Measurements from ENCODE around the gene RNF208.
"Not testable (repeated sequence)": the region's sequence is repeated elsewhere in the genome, so short reads cannot be mapped to it uniquely, and the experiment has no call there.

The RNF208 gene

GRCh38 chr9:137239541-137240200, 17.6 kb upstream of the RNF208 start:
- H3K27me3 ChIP-seq (ENCODE audit: low read depth); DNase-seq (ENCODE audit: low spot score in 2 of 2); H3K9me3 ChIP-seq: not testable (repeated sequence)
- in situ Hi-C loops (cut with MboI; ENCODE audit: low sequenced_read_pairs): loop anchor here (25.0 kb wide), 1 partner anchor 452 kb away; the partner anchor contains the start of genes CCDC183 and TMEM141
- peaks cover 11% of the 10 kb centered on the region for H3K4me1 ChIP-seq
- H3K4me3 ChIP-seq: peak overlapping the region; percentile 81
- H3K36me3 ChIP-seq (replicated peaks): peaks cover 30% of the 10 kb centered on the region

GRCh38 chr9:137237759-137238726, 16.0 kb upstream of the RNF208 start:
- no peak for DNase-seq (ENCODE audit: low spot score in 2 of 2)
- no peaks in the 10 kb centered on the region for H3K27me3 ChIP-seq (ENCODE audit: low read depth)
- in situ Hi-C loops (cut with MboI; ENCODE audit: low sequenced_read_pairs): loop anchor here (25.0 kb wide), 1 partner anchor 451 kb away; the partner anchor contains the start of genes CCDC183 and TMEM141
- no peaks in the 10 kb centered on the region for H3K9me3 ChIP-seq
- H3K4me3 ChIP-seq: no peak overlapping the region
- H3K4me1 ChIP-seq: peaks cover 11% of the 10 kb centered on the region
- peaks cover 19% of the 10 kb centered on the region for H3K36me3 ChIP-seq (replicated peaks)

- in situ Hi-C loops (cut with MboI; ENCODE audit: low sequenced_read_pairs): loop anchor here (25.0 kb wide), 1 partner anchor 450 kb away; the partner anchor contains the start of genes CCDC183 and TMEM141
- H3K27me3 ChIP-seq (ENCODE audit: low read depth): no peaks in the 10 kb centered on the region
- H3K4me3 ChIP-seq: peak overlapping the region; percentile 8; the same call in 1 of the 2 replicates
- no peaks in the 10 kb centered on the region for H3K9me3 ChIP-seq
- H3K36me3 ChIP-seq (replicated peaks): peaks cover 8% of the 10 kb centered on the region
- peaks cover 11% of the 10 kb centered on the region for H3K4me1 ChIP-seq
- no peak for DNase-seq (ENCODE audit: low spot score in 2 of 2)
Observed at GRCh38 chr9:137236936-137237421, 14.9 kb upstream of the RNF208 start.

- Histone ChIP-seq H3K27me3 (ENCODE audit: low read depth) (no peaks in the 10 kb centered on the region), H3K4me1 (peaks cover 11% of the 10 kb centered on the region), H3K4me3 (peak overlapping the region; percentile 8; the same call in 1 of the 2 replicates), H3K9me3 (no peaks in the 10 kb centered on the region), H3K36me3 (replicated peaks) (peaks cover 4% of the 10 kb centered on the region; the same call in 1 of the 2 replicates)
- in situ Hi-C loops (cut with MboI; ENCODE audit: low sequenced_read_pairs): loop anchor here (25.0 kb wide), 1 partner anchor 449 kb away; the partner anchor contains the start of genes CCDC183 and TMEM141
- DNase-seq (ENCODE audit: low spot score in 2 of 2): peak; percentile 56 to 96
Observed at GRCh38 chr9:137236238-137236935, 14.3 kb upstream of the RNF208 start.

- Histone ChIP-seq H3K9me3 (no peaks in the 10 kb centered on the region), H3K27me3 (ENCODE audit: low read depth) (no peaks in the 10 kb centered on the region), H3K4me3 (no peak overlapping the region), H3K36me3 (replicated peaks) (peaks cover 4% of the 10 kb centered on the region; the same call in 1 of the 2 replicates), H3K4me1 (peaks cover 11% of the 10 kb centered on the region)
- in situ Hi-C loops (cut with MboI; ENCODE audit: low sequenced_read_pairs): loop anchor here (25.0 kb wide), 1 partner anchor 448 kb away; the partner anchor contains the start of genes CCDC183 and TMEM141
- DNase-seq (ENCODE audit: low spot score in 2 of 2): no peak
Observed at GRCh38 chr9:137235424-137236237, 13.6 kb upstream of the RNF208 start.

- in situ Hi-C loops (cut with MboI; ENCODE audit: low sequenced_read_pairs): loop anchor here (25.0 kb wide), 1 partner anchor 448 kb away; the partner anchor contains the start of genes CCDC183 and TMEM141
- H3K4me1 ChIP-seq: peaks cover 11% of the 10 kb centered on the region
- no peak overlapping the region for H3K4me3 ChIP-seq
Observed at GRCh38 chr9:137234758-137235423, 12.9 kb upstream of the RNF208 start.

GRCh38 chr9:137234055-137234697, 12.1 kb upstream of the RNF208 start:
- H3K4me1 ChIP-seq: peaks cover 11% of the 10 kb centered on the region
- peaks cover 4% of the 10 kb centered on the region; the same call in 1 of the 2 replicates for H3K36me3 ChIP-seq (replicated peaks)
- DNase-seq (ENCODE audit: low spot score in 2 of 2): no peak

More at GRCh38 chr9:137234758-137235423, 12.9 kb upstream of the RNF208 start:
- H3K36me3 ChIP-seq (replicated peaks): peaks cover 4% of the 10 kb centered on the region; the same call in 1 of the 2 replicates
- H3K9me3 ChIP-seq: no peaks in the 10 kb centered on the region
- H3K27me3 ChIP-seq (ENCODE audit: low read depth): no peaks in the 10 kb centered on the region
- DNase-seq (ENCODE audit: low spot score in 2 of 2): no peak

GRCh38 chr9:137233143-137233980, 11.3 kb upstream of the RNF208 start:
- no peaks in the 10 kb centered on the region for H3K27me3 ChIP-seq (ENCODE audit: low read depth)
- peaks cover 5% of the 10 kb centered on the region for H3K4me1 ChIP-seq
- in situ Hi-C loops (cut with MboI; ENCODE audit: low sequenced_read_pairs): loop anchor here (25.0 kb wide), 1 partner anchor 446 kb away; the partner anchor contains the start of genes CCDC183 and TMEM141
- H3K4me3 ChIP-seq: no peak overlapping the region
- no peaks in the 10 kb centered on the region for H3K36me3 ChIP-seq (replicated peaks)
- no peaks in the 10 kb centered on the region for H3K9me3 ChIP-seq
- no peak for DNase-seq (ENCODE audit: low spot score in 2 of 2)

More at GRCh38 chr9:137234055-137234697, 12.1 kb upstream of the RNF208 start:
- in situ Hi-C loops (cut with MboI; ENCODE audit: low sequenced_read_pairs): loop anchor here (25.0 kb wide), 1 partner anchor 447 kb away; the partner anchor contains the start of genes CCDC183 and TMEM141
- no peak overlapping the region for H3K4me3 ChIP-seq
- no peaks in the 10 kb centered on the region for H3K9me3 ChIP-seq
- no peaks in the 10 kb centered on the region for H3K27me3 ChIP-seq (ENCODE audit: low read depth)

GRCh38 chr9:137232510-137232909, 10.5 kb upstream of the RNF208 start:
- Histone ChIP-seq H3K36me3 (replicated peaks) (no peaks in the 10 kb centered on the region), H3K4me3 (no peak overlapping the region), H3K27me3 (ENCODE audit: low read depth) (no peaks in the 10 kb centered on the region), H3K4me1 (peaks cover 5% of the 10 kb centered on the region), H3K9me3 (no peaks in the 10 kb centered on the region)
- DNase-seq (ENCODE audit: low spot score in 2 of 2): no peak
- in situ Hi-C loops (cut with MboI; ENCODE audit: low sequenced_read_pairs): loop anchor here (25.0 kb wide), 1 partner anchor 445 kb away; the partner anchor contains the start of genes CCDC183 and TMEM141

- H3K4me1 ChIP-seq: peaks cover 5% of the 10 kb centered on the region
- H3K4me3 ChIP-seq: no peak overlapping the region
- H3K27me3 ChIP-seq (ENCODE audit: low read depth): no peaks in the 10 kb centered on the region
- in situ Hi-C loops (cut with MboI; ENCODE audit: low sequenced_read_pairs): loop anchor here (25.0 kb wide), 1 partner anchor 445 kb away; the partner anchor contains the start of genes CCDC183 and TMEM141
- no peaks in the 10 kb centered on the region for H3K36me3 ChIP-seq (replicated peaks)
- no peak for DNase-seq (ENCODE audit: low spot score in 2 of 2)
- no peaks in the 10 kb centered on the region for H3K9me3 ChIP-seq
Observed at GRCh38 chr9:137232101-137232500, 10.1 kb upstream of the RNF208 start.
